ENCODE data around the gene MARCOL. TPM values are rescaled to one million over a fixed set of nuclear protein-coding genes. Genes with fewer than 3 reads are reported as not detected.
"Not testable (repeated sequence)": the region's sequence is repeated elsewhere in the genome, so short reads cannot be mapped to it uniquely, and the experiment has no call there.

Gene MARCOL
- total RNA-seq, 1 donor from 2014 or later, result not detected

DNA sequence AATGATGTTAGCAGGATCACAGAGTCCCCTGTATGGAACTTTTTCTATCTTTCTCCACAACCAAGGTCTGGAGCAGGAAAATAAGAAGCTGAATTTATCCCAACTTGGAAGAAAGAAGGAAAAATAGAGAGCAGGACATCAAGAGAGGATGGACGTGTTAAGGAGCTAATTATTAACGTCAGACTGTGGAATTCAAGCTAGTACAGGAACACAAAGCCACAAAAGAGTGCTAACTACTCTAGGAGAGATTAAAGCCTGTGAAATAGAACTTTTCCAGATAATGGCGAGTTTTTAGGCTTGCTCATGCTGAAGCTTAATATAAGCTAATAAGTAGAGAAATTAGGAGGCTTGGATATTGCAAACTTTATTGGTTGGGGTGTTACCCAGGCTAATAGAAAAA is 29.6 kb downstream of the MARCOL start:
- no peak for DNase-seq (ENCODE audit: low read depth in 2 of 2)

DNA sequence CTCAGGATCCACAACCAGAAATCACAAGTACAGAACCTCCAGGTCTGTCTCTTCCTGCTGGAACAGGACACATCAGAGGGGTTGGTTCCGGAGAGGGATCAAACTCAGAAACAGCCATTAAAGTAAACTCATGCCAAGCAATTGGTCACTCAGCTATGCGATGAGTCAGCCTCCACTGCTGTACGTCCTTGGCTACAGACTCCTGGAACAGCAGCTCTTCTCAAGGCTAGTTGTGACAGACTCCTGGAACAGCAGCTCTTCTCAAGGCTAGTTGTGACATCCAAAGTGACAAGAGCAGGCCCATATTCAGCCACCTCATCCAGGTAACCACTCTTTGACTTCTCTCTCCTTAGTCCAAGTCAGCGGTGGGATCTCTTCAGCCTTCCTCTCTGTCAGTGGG is 30.2 kb downstream of the MARCOL start, which contains the start of gene SPINK13:
TSS of gene SPINK13 (plus strand) at position 229 of the 400 bp plus-strand sequence. CDS start 1,279 bp downstream, outside the sequence.
- DNase-seq (ENCODE audit: low read depth in 2 of 2), result peak in 1 of 2 donors; percentile 78

DNA sequence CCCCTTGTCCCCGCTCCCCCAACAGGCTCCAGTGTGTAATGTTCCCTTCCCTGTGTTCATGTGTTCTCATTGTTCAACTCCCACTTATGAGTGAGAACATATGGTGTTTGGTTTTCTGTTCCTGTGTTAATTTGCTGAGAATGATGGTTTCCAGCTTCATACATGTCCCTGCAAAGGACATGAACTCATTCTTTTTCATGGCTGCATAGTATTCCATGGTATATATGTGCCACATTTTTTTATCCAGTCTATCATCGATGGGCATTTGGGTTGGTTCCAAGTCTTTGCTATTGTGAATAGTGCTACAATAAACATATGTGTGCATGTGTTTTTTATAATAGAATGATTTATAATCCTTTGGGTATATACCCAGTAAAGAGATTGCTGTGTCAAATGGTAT is 36.8 kb downstream of the MARCOL start:
- not testable (repeated sequence) for DNase-seq (ENCODE audit: low read depth in 2 of 2)

DNA sequence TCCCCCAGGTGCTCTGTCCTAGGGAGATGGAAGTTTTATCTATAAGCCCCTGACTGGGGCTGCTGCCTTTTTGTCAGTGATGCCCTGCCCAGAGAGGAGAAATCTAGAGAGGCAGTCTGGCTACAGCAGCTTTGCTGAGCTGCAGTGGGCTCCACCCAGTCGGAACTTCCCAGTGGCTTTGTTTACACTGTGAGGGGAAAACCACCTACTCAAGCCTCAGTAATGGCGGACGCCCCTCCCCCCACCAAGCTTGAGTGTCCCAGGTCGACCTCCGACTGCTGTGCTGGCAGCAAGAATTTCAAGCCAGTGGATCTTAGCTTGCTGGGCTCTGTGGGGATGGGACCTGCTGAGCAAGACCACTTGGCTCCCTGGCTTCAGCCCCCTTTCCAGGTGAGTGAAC is 42.6 kb downstream of the MARCOL start:
- DNase-seq (ENCODE audit: low read depth in 2 of 2), result not testable (repeated sequence)

DNA sequence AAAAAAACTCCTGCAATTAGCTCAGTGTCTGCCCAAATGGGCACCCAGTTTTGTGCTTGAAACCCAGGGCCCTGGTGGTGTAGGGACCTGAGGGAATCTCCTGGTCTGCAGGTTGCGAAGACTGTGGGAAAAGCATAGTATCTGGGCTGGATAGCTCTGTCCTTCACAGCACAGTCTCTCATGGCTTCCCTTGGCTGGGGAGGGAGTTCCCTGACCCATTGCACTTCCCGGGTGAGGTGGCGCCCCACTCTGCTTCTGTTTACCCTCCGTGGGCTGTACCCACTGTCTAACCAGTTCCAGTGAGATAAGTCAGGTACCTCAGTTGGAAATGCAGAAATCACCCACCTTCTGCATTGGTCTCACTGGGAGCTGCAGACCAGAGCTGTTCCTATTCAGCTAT is 43.0 kb downstream of the MARCOL start:
- DNase-seq (ENCODE audit: low read depth in 2 of 2), result not testable (repeated sequence)

DNA sequence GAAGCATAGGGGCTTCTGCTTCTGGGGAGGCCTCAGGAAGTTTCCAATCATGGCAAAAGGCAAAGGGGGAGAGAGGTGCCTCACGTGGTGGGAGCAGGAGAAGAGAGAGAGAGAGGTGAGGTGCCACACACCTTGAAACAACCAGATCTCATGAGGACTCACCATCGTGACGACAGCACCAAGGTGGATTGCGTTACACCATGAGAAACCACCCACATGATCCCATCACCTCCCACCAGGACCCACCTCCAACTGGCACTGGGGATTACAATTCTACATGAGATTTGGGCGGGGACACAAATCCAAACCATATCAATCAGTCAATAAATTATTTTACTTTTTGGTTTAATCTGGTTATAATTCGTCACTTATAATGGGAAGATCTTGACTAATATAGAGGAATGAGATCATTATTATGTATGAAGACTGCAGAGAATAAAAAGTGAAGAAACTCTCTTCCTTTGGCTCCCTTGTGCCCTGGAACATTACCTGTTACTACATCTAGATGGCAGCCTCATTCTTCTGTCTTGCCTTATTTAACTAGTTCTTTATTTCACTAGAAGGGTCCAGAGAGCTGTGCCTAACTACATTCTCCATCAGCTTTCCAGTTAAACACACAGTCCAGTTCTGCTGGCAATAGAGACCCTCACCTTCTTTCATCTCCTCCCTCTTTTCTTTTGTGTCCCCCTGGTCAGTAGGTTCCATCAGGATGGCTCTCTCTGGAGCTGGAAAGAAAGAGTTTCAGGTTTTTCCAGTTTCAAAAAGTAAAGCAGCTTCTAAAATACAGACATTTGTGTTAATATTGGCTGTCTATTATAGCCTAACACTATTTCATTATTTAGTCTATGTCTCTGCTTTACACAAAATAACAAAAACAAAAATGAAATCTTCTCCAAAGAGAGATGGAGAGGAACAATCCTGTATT is 52.2 kb downstream of the MARCOL start:
- DNase-seq (ENCODE audit: low read depth in 2 of 2), result peak; percentile 12 to 29

Other genes starting within 250 kb of the MARCOL start
- gene SPINK5, start 174.5 kb upstream of the MARCOL start, total RNA-seq, result 0.22 TPM in 1 of 2 replicates, not detected in the other
- not detected in 2 replicates for gene SPINK14, start 70.0 kb upstream of the MARCOL start, total RNA-seq
- gene SPINK6, start 35.5 kb upstream of the MARCOL start, total RNA-seq, result not detected in 2 replicates
- gene SPINK13, start 30.3 kb downstream of the MARCOL start, total RNA-seq, result not detected in 2 replicates
- gene SPINK7, start 73.9 kb downstream of the MARCOL start, total RNA-seq, result not detected in 2 replicates
- gene SPINK9, start 97.0 kb downstream of the MARCOL start, total RNA-seq, result not detected in 2 replicates
- gene FBXO38, start 145.4 kb downstream of the MARCOL start, total RNA-seq, result 33.1 and 55.2 TPM in 2 replicates